ENCODE data around the gene C19orf12.

C19orf12 gene

GRCh38 chr19:29663861-29664752 is 51.0 kb downstream of the C19orf12 start:
- DNase-seq (ENCODE audit: low spot score) = no peak

GRCh38 chr19:29662604-29663404 is 52.3 kb downstream of the C19orf12 start:
- no peak for DNase-seq (ENCODE audit: low spot score)

- no peak for DNase-seq (ENCODE audit: low spot score)
Observed at GRCh38 chr19:29662278-29662603, 52.8 kb downstream of the C19orf12 start.

- no peak for DNase-seq (ENCODE audit: low spot score)
Observed at GRCh38 chr19:29660835-29661234, 54.2 kb downstream of the C19orf12 start.

GRCh38 chr19:29658221-29658991 is 56.7 kb downstream of the C19orf12 start:
- no peak for DNase-seq (ENCODE audit: low spot score)

- no peak for DNase-seq (ENCODE audit: low spot score)
Observed at GRCh38 chr19:29655648-29656335, 59.3 kb downstream of the C19orf12 start.

GRCh38 chr19:29653398-29653797 is 61.7 kb downstream of the C19orf12 start:
- no peak for DNase-seq (ENCODE audit: low spot score)

- DNase-seq (ENCODE audit: low spot score) = no peak
Observed at GRCh38 chr19:29651622-29652394, 63.3 kb downstream of the C19orf12 start.

GRCh38 chr19:29650772-29651387 is 64.2 kb downstream of the C19orf12 start:
- DNase-seq (ENCODE audit: low spot score) = no peak

Data from HuH-7.5 (cell line).